ENCODE results near the gene PERCC1.

- TF ChIP-seq CTCF (IDR thresholded peaks at IDR 0.05) (no peak), EP300 (IDR thresholded peaks at IDR 0.05) (no peak), POLR2AphosphoS5 (IDR thresholded peaks at IDR 0.05) (no peak), POLR2A (IDR thresholded peaks at IDR 0.05) (no peak)
Observed at GRCh38 chr16:1398351-1398750, 32.5 kb upstream of the PERCC1 start.

Data from suprapubic skin (tissue), 4 donors.